B cell (primary cell): ENCODE data around the gene DACT1. TPM values are rescaled to one million over a fixed set of nuclear protein-coding genes. Genes with fewer than 3 reads are reported as not detected.

Experiments used
- ATAC-seq: fragments of 200-7000 bp; cut with Tn5 transposase; one replicate; pipeline ENCODE4 v1.10.0; 2021; ENCODE audit warnings: low read depth, mild to moderate bottlenecking, moderate number of reproducible peaks, moderate library complexity
- CTCF ChIA-PET: fragments of 350-600 bp; sonication (Branson Sonifier 250); formaldehyde crosslinking; loops from one replicate; lab custom pipeline; 2021; ENCODE audit warnings: antibody characterized with exemption, inconsistent platforms; lab: Charles Lee
- POLR2A ChIA-PET: fragments of 350-600 bp; sonication (Branson Sonifier 250); formaldehyde crosslinking; loops from one replicate; lab custom pipeline; 2021; ENCODE audit warnings: antibody characterized with exemption; lab: Charles Lee
- DNase-seq: peaks from one replicate; pipeline ENCODE4 v3.0.0; 2013
- H2AFZ ChIP-seq: 2 replicates; pipeline ENCODE4 v1.6.1; 2012; ENCODE audit warnings: mild to moderate bottlenecking, low read depth, low read length; ENCODE audit not compliant: insufficient read depth, poor library complexity, severe bottlenecking
- H3K27ac ChIP-seq, 2 donors: 1 replicate in 1 of 2; 2 replicates in 1 of 2; pipeline ENCODE4 v1.5.1; 2012 to 2013; ENCODE audit warnings: low read length in 2 of 2, mild to moderate bottlenecking in 2 of 2, moderate library complexity in 1 of 2
- H3K27me3 ChIP-seq, 4 experiments: fragments of 200-600 bp in 1 of 4; sonication (generic) in 1 of 4; replicated peaks in 1 of 4; 1 replicate in 2 of 4; 2 replicates in 2 of 4; pipeline versions ENCODE4 v1.6.1 to v1.7.0; 2013 to 2016; ENCODE audit warnings: low read length in 3 of 4, mild to moderate bottlenecking in 2 of 4, mixed read lengths in 1 of 4, moderate library complexity in 1 of 4; ENCODE audit not compliant: insufficient read depth in 4 of 4, control insufficient read depth in 3 of 4; ENCODE audit errors: control extremely low read depth in 1 of 4
- H3K36me3 ChIP-seq, 2 experiments: replicated peaks in 1 of 2; 1 replicate in 1 of 2; 2 replicates in 1 of 2; pipeline versions ENCODE4 v1.6.1 to v1.7.1; 2013; ENCODE audit warnings: low read length in 1 of 2; ENCODE audit not compliant: insufficient read depth in 2 of 2, control insufficient read depth in 1 of 2; ENCODE audit errors: control extremely low read depth in 1 of 2, extremely low read depth in 1 of 2
- H3K4me1 ChIP-seq, 2 donors: fragments of 200-600 bp in 1 of 2; sonication (generic) in 1 of 2; 1 replicate in 1 of 2; 2 replicates in 1 of 2; pipeline versions ENCODE4 v1.5.1 to v1.6.1; 2013 to 2017; ENCODE audit warnings: low read length in 2 of 2; ENCODE audit not compliant: control insufficient read depth in 2 of 2, insufficient read depth in 2 of 2
- H3K4me2 ChIP-seq: replicated peaks from 2 replicates; pipeline ENCODE3; 2012; ENCODE audit warnings: mild to moderate bottlenecking, low read depth, low read length; ENCODE audit not compliant: poor library complexity, severe bottlenecking
- H3K4me3 ChIP-seq, 5 experiments: fragments of 200-600 bp in 1 of 5; sonication (generic) in 1 of 5; 1 replicate in 3 of 5; 2 replicates in 2 of 5; pipeline versions ENCODE4 v1.5.1 to v1.7.0; 2011 to 2016; ENCODE audit warnings: low read length in 4 of 5, mild to moderate bottlenecking in 4 of 5, low read depth in 2 of 5, control low read depth in 1 of 5, moderate library complexity in 1 of 5; ENCODE audit not compliant: insufficient read depth in 1 of 5; ENCODE audit errors: control extremely low read depth in 1 of 5, extremely low read depth in 1 of 5
- H3K79me2 ChIP-seq: fragments of 200-600 bp; sonication (generic); one replicate; pipeline ENCODE4 v1.6.0; 2016; ENCODE audit warnings: low read length; ENCODE audit not compliant: control insufficient read depth, insufficient read depth
- H3K9ac ChIP-seq: fragments of 200-600 bp; sonication (generic); 2 replicates; pipeline ENCODE4 v1.6.1; 2017; ENCODE audit warnings: mild to moderate bottlenecking, low read length, moderate library complexity
- H3K9me3 ChIP-seq, 3 donors: one replicate each; pipeline versions ENCODE4 v1.6.1 to v1.7.1; 2013; ENCODE audit warnings: low read length in 2 of 3; ENCODE audit not compliant: control insufficient read depth in 2 of 3, insufficient read depth in 1 of 3; ENCODE audit errors: control extremely low read depth in 1 of 3
- H4K20me1 ChIP-seq: 2 replicates; pipeline ENCODE4 v1.6.0; 2012; ENCODE audit warnings: mild to moderate bottlenecking, low read length; ENCODE audit not compliant: insufficient read depth, control insufficient read depth, poor library complexity, severe bottlenecking
- H3K27ac Mint-ChIP-seq: one replicate; pipeline ENCODE4 v1.8.0; 2021; ENCODE audit warnings: mixed read lengths
- H3K27me3 Mint-ChIP-seq: one replicate; pipeline ENCODE4 v1.8.0; 2021; ENCODE audit warnings: mixed read lengths
- H3K4me1 Mint-ChIP-seq: one replicate; pipeline ENCODE4 v1.8.0; 2021; ENCODE audit warnings: mixed read lengths
- H3K4me3 Mint-ChIP-seq: one replicate; pipeline ENCODE4 v1.8.0; 2021; ENCODE audit warnings: mixed read lengths
- H3K9me3 Mint-ChIP-seq: one replicate; pipeline ENCODE4 v1.8.0; 2022; ENCODE audit warnings: mixed read lengths; ENCODE audit not compliant: insufficient read depth
- CTCF ChIP-seq: fragments of 200-600 bp; IDR thresholded peaks from one replicate; pipeline ENCODE4 v1.8.0; 2022; ENCODE audit warnings: antibody characterized with exemption, mild to moderate bottlenecking
- EZH2 ChIP-seq: IDR thresholded peaks from 2 replicates; pipeline ENCODE4 v1.6.1; 2012; ENCODE audit warnings: borderline replicate concordance, low read depth, mild to moderate bottlenecking, moderate library complexity, low read length; ENCODE audit not compliant: insufficient read depth, poor library complexity, severe bottlenecking
- WGBS: methylation state at CpG from one replicate; pipeline ENCODE4 v1.1.5; 2013; ENCODE audit warnings: missing lambda C conversion rate; ENCODE audit not compliant: insufficient coverage; 5-methylcytosine and 5-hydroxymethylcytosine counted together
- intact Hi-C: fragments of 100-400 bp; cut with micrococcal nuclease; formaldehyde crosslinking; loops from one replicate; pipeline ENCODE4 v1.10.0; 2022
- polyA plus RNA-seq: library from polyadenylated mRNA; depleted of rRNA; stranded (reverse); fragments of >200 nt; gene quantifications from 2 replicates; pipeline ENCODE4 v1.2.3, GENCODE V29; 2012
- total RNA-seq, 2 donors: library from RNA; stranded (reverse); fragments of 120-200 nt in 1 of 2; gene quantifications; 1 replicate in 1 of 2; 2 replicates in 1 of 2; pipeline versions ENCODE4 v1.2.3 to v1.2.4, GENCODE V29; 2013 to 2022

Gene DACT1
- total and polyA plus RNA-seq, 2 donors (not counting 1 experiment from before 2014, with no cell fraction given), result 2.2 to 3.5 TPM

GRCh38 chr14:58593977-58594376 lies 43.8 kb upstream of the DACT1 start:
- H3K27me3 Mint-ChIP-seq, result no peaks in the 10 kb centered on the region
- Histone ChIP-seq H3K4me2 (no peak overlapping the region), H3K36me3 (no peaks in the 10 kb centered on the region), H3K79me2 (no peaks in the 10 kb centered on the region), H4K20me1 (no peaks in the 10 kb centered on the region), H3K4me1 (no peaks in the 10 kb centered on the region), H3K27ac (no peak overlapping the region), H3K4me3 (no peak overlapping the region), H3K9me3 (no peaks in the 10 kb centered on the region), H3K9ac (no peak overlapping the region), H3K27me3 (no peaks in the 10 kb centered on the region), H2AFZ (no peak overlapping the region)
- TF ChIP-seq EZH2 (no peak), CTCF (no peak)
- H3K9me3 Mint-ChIP-seq, result no peaks in the 10 kb centered on the region
- H3K4me3 Mint-ChIP-seq, result no peak overlapping the region
- WGBS, result 92% methylated on average over 4 of the region's 4 CpGs
- ChIA-PET CTCF (no interaction called here), POLR2A (no interaction called here)
- no peak overlapping the region for H3K27ac Mint-ChIP-seq
- DNase-seq (no peak), ATAC-seq (no peak)
- no peaks in the 10 kb centered on the region for H3K4me1 Mint-ChIP-seq
- intact Hi-C loops, result no loop called here

- intact Hi-C loops, result no loop called here
- WGBS, result 90% methylated on average over 2 of the region's 4 CpGs
Observed at GRCh38 chr14:58597041-58597440, 40.7 kb upstream of the DACT1 start.

More at GRCh38 chr14:58597041-58597440, 40.7 kb upstream of the DACT1 start:
- POLR2A ChIA-PET, result no interaction called here
- H3K4me2 ChIP-seq, result no peak overlapping the region
- H3K9me3 Mint-ChIP-seq, result no peaks in the 10 kb centered on the region
- H3K4me3 ChIP-seq, result no peak overlapping the region
- H2AFZ ChIP-seq, result no peak overlapping the region
- ATAC-seq (no peak), DNase-seq (no peak)
- H3K79me2 ChIP-seq, result no peaks in the 10 kb centered on the region
- CTCF ChIA-PET, result no interaction called here
- H3K4me1 ChIP-seq, result no peaks in the 10 kb centered on the region
- no peaks in the 10 kb centered on the region for H4K20me1 ChIP-seq
- no peaks in the 10 kb centered on the region for H3K27me3 Mint-ChIP-seq
- no peak overlapping the region for H3K9ac ChIP-seq
- H3K36me3 ChIP-seq, result no peaks in the 10 kb centered on the region
- no peak overlapping the region for H3K27ac Mint-ChIP-seq
- no peak for TF ChIP-seq EZH2
- no peak for TF ChIP-seq CTCF
- H3K4me3 Mint-ChIP-seq, result no peak overlapping the region
- no peaks in the 10 kb centered on the region for H3K9me3 ChIP-seq
- no peaks in the 10 kb centered on the region for H3K4me1 Mint-ChIP-seq
- no peaks in the 10 kb centered on the region for H3K27me3 ChIP-seq
- no peak overlapping the region for H3K27ac ChIP-seq
